Pancreas (tissue), 10 donors: ENCODE data around the gene OXNAD1. TPM values are rescaled to one million over a fixed set of nuclear protein-coding genes. Genes with fewer than 3 reads are reported as not detected.

ENCODE experiments used
- ATAC-seq, 4 donors: fragments of 200-7000 bp; cut with Tn5 transposase; one replicate each; pipeline versions ENCODE4 v1.8.0 to v1.9.1; 2020; ENCODE audit warnings: mild to moderate bottlenecking in 4 of 4, moderate library complexity in 4 of 4
- DNase-seq, 6 donors: peaks; one replicate each; pipeline ENCODE4 v3.0.0-alpha.2; 2020
- FAIRE-seq: peaks from 2 replicates; lab custom pipeline; 2012; peaks lifted over from hg19 to GRCh38; lab: Jason Lieb, UNC
- H3K27ac ChIP-seq, 4 donors: fragments of 200-600 bp; sonication (generic); 1 replicate in 3 of 4; 2 replicates in 1 of 4; pipeline versions ENCODE4 v1.5.0 to v1.8.0; 2020
- H3K27me3 ChIP-seq, 4 donors: fragments of 200-600 bp; one replicate each; pipeline ENCODE4 v1.8.0; 2021
- H3K36me3 ChIP-seq, 3 donors: fragments of 200-600 bp; sonication (generic) in 1 of 3; one replicate each; pipeline versions ENCODE4 v1.5.0 to v1.8.0; 2020 to 2021
- H3K4me1 ChIP-seq, 3 donors: fragments of 200-600 bp; one replicate each; pipeline ENCODE4 v1.8.0; 2021
- H3K4me3 ChIP-seq, 4 donors: fragments of 200-600 bp; sonication (generic) in 2 of 4; one replicate each; pipeline versions ENCODE4 v1.5.0 to v1.8.0; 2020 to 2021
- H3K9me3 ChIP-seq, 4 donors: fragments of 200-600 bp; one replicate each; pipeline ENCODE4 v1.8.0; 2021
- WGBS, 2 donors: extraction: QIAGEN DNeasy Blood & Tissue Kit; methylation state at CpG; one replicate each; pipeline ENCODE4 v1.1.7; 2013; 5-methylcytosine and 5-hydroxymethylcytosine counted together
- intact Hi-C, 3 donors: fragments of 100-400 bp; cut with DNase I; formaldehyde crosslinking; loops; one replicate each; pipeline versions ENCODE4 v1.11.1 to v1.14.2; 2022
- polyA plus RNA-seq, 2 donors: library from polyadenylated mRNA; stranded (reverse); fragments of 200-250 nt; gene quantifications; one replicate each; pipeline ENCODE4 v1.2.3, GENCODE V29; 2013
- total RNA-seq, 6 donors: library from RNA; stranded (reverse); fragmentation: NEBNext Ultra II Directional in 4 of 6; extraction: Animal tissue kit (Norgen Biotek cat#: 25700) in 4 of 6; gene quantifications; one replicate each; pipeline versions ENCODE4 v1.2.1 to v1.2.4, GENCODE V29; 2021 to 2023
- TF ChIP-seq, protein P1 (sequence below), 4 donors: fragments of 200-600 bp; sonication (generic) in 3 of 4; IDR thresholded peaks; one replicate each; pipeline versions ENCODE4 v1.5.0 to v1.8.0; 2021; ENCODE audit warnings: antibody characterized with exemption in 4 of 4
- donor health status: healthy with polysubstance abuse.
- donor health status: DM: no; HTN: no; CAD: no; lungs with moderate emphysema.
- donor health status: DM: no; HTN: no; CAD: no.
- donor health status: control.
- donor health status: control.
- donor health status: Bipolar disorder and iron deficiency.
- donor health status: DM: yes; HTN: yes; CAD: no.
- donor health status: DM: no; HTN: no; CAD: no.
- donor health status: DM: no; HTN: no; CAD: no.
- donor health status: DM: yes; HTN: yes; CAD: no.

The OXNAD1 gene
- total and polyA plus RNA-seq, 8 donors = 2.8 to 6.7 (median 4.0) TPM

DNA sequence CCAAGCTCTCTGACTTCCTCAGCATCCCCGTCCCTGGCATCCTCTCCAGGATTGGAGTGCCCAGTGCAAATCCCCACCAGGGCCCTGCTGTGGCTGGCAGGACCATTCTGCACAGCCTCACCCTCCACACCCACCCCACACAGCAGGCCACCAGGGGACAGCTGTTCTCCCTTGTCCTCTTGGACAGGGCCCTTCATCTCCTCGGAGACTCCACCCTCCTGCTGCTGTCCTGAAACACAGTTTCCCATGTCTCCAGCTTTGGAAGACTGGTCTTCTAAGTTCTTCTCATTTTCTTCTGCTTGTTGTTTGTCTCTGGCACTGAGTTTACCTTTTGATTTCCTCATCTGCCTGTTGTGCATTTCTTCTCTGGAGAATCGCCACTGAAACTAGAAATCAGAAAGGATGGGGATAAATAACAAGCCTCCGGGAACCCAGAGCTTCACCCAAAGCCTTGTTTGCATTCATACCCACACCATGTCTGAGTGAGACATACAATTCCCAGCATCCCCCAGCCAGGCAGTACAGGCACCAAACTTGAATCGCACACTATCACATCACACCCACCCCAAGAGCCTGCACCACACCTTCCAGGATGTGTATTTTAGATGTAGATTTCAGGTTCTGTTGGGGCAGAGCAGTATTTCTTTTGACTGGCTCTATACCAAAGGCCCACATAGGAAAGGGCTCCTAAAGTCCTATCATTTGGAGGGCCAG, 52.0 kb downstream of the OXNAD1 start:
- Histone ChIP-seq H3K9me3 (no peaks in the 10 kb centered on the region), H3K4me1 (no peaks in the 10 kb centered on the region), H3K27me3 (no peaks in the 10 kb centered on the region), H3K27ac (no peak overlapping the region), H3K4me3 (no peak overlapping the region), H3K36me3 (peaks cover 0 to 4% (median 0%) of the 10 kb centered on the region in 3 donors)
- intact Hi-C loops = no loop called here
- no peak for FAIRE-seq
- DNase-seq = no peak
- TF ChIP-seq, protein P1, sequence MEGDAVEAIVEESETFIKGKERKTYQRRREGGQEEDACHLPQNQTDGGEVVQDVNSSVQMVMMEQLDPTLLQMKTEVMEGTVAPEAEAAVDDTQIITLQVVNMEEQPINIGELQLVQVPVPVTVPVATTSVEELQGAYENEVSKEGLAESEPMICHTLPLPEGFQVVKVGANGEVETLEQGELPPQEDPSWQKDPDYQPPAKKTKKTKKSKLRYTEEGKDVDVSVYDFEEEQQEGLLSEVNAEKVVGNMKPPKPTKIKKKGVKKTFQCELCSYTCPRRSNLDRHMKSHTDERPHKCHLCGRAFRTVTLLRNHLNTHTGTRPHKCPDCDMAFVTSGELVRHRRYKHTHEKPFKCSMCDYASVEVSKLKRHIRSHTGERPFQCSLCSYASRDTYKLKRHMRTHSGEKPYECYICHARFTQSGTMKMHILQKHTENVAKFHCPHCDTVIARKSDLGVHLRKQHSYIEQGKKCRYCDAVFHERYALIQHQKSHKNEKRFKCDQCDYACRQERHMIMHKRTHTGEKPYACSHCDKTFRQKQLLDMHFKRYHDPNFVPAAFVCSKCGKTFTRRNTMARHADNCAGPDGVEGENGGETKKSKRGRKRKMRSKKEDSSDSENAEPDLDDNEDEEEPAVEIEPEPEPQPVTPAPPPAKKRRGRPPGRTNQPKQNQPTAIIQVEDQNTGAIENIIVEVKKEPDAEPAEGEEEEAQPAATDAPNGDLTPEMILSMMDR (IDR thresholded peaks at IDR 0.05) = no peak
- WGBS, 2 donors = 92% methylated on average over 5 of the region's 5 CpGs
- ATAC-seq = no peak

DNA sequence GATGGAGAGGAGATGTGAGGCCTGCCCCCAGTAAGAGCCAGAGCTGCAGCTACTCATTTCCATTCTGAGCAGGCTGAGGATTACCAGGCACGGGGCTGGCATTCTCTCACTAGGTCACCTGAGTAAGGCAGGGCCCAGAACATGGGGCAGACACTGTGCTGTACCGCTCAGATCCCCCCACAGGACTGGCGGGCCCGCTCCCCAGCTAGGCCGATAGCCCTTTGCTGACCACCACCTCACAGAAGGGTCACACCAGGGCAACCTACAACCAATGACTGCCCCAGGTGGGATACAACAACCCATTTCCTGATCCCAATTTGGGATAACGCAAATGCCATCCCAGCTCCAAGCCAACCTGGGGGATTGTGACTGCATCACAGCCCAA, 52.5 kb downstream of the OXNAD1 start:
- intact Hi-C loops = no loop called here
- FAIRE-seq (no peak), DNase-seq (no peak), ATAC-seq (no peak)
- H3K4me1 ChIP-seq = no peaks in the 10 kb centered on the region
- no peak overlapping the region for H3K27ac ChIP-seq
- TF ChIP-seq, protein P1 (IDR thresholded peaks at IDR 0.05) = no peak
- no peaks in the 10 kb centered on the region for H3K27me3 ChIP-seq
- no peaks in the 10 kb centered on the region for H3K9me3 ChIP-seq
- WGBS, 2 donors = 96 to 98% methylated on average over 6 of the region's 6 CpGs
- H3K36me3 ChIP-seq = peaks cover 0 to 5% (median 0%) of the 10 kb centered on the region in 3 donors
- H3K4me3 ChIP-seq = no peak overlapping the region

- peaks cover 0 to 10% (median 0%) of the 10 kb centered on the region in 3 donors for H3K36me3 ChIP-seq
- ATAC-seq (no peak), FAIRE-seq (no peak), DNase-seq (no peak)
- H3K9me3 ChIP-seq = no peaks in the 10 kb centered on the region
- no peak overlapping the region for H3K4me3 ChIP-seq
- no peaks in the 10 kb centered on the region for H3K27me3 ChIP-seq
- no peak overlapping the region for H3K27ac ChIP-seq
- 81 to 88% methylated on average over 7 of the region's 7 CpGs for WGBS, 2 donors
- intact Hi-C loops = no loop called here
- TF ChIP-seq, protein P1 (IDR thresholded peaks at IDR 0.05) = no peak
- H3K4me1 ChIP-seq = no peaks in the 10 kb centered on the region
Measured at GRCh38 chr3:16318176-16318575, 53.2 kb downstream of the OXNAD1 start.

DNA sequence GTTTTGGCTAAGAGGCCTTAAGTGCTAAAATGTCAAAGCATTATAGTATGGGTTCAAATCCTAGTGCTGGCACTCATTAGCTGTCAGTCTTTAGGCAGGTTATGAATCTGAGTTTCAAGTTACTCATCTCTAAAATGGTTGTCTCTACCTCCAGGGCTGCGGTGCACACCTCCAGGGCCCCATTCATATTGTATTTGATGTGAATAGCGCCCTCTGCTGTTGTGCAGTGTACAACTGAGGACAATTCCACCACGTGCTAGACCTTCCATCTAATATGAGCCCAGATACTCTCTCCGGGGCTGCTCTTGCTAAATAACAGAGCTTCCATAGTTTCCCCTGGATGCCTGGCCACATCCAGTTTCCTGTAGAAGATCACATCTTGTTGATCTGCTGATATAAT, 54.3 kb downstream of the OXNAD1 start:
- no peak for DNase-seq
- H3K27ac ChIP-seq = no peak overlapping the region
- ATAC-seq = peak in 1 of 4 donors; percentile 20
- peaks cover 0 to 13% (median 0%) of the 10 kb centered on the region in 3 donors for H3K36me3 ChIP-seq
- no peaks in the 10 kb centered on the region for H3K27me3 ChIP-seq
- intact Hi-C loops = no loop called here
- FAIRE-seq = no peak
- no peaks in the 10 kb centered on the region for H3K4me1 ChIP-seq
- H3K9me3 ChIP-seq = no peaks in the 10 kb centered on the region
- 76 to 77% methylated on average over 4 of the region's 4 CpGs for WGBS, 2 donors
- TF ChIP-seq, protein P1 (IDR thresholded peaks at IDR 0.05) = no peak
- H3K4me3 ChIP-seq = no peak overlapping the region

DNA sequence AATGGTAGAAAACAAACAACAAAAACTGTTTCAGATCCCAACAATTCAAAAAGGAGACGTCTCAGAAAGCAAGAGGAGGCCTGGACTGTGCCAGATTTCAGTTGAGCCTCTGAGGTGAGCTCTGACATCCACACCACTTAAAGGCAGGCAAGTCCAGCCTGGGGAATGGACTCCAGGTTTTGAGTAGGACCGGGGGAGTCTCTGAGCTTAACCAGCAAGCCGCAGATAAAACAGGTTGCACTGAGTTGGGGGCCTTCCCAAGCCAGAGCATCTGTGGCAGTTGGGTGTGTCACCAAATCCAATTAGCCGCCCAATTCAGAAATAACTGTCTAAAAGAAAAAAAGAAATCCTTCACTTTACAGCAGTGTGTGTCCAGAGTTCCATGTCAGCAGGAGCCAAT, 54.7 kb downstream of the OXNAD1 start:
- intact Hi-C loops = no loop called here
- FAIRE-seq = no peak

More for the DNA sequence above, 54.7 kb downstream of the OXNAD1 start:
- Histone ChIP-seq H3K9me3 (no peaks in the 10 kb centered on the region), H3K4me3 (no peak overlapping the region), H3K27me3 (no peaks in the 10 kb centered on the region), H3K4me1 (no peaks in the 10 kb centered on the region), H3K27ac (no peak overlapping the region), H3K36me3 (peaks cover 0 to 13% (median 0%) of the 10 kb centered on the region in 3 donors)
- TF ChIP-seq, protein P1 (IDR thresholded peaks at IDR 0.05) = no peak
- WGBS, 2 donors = 91 to 92% methylated on average over 4 of the region's 4 CpGs
- no peak for DNase-seq
- no peak for ATAC-seq
